ENCODE results near the gene SYTL3.

DNA sequence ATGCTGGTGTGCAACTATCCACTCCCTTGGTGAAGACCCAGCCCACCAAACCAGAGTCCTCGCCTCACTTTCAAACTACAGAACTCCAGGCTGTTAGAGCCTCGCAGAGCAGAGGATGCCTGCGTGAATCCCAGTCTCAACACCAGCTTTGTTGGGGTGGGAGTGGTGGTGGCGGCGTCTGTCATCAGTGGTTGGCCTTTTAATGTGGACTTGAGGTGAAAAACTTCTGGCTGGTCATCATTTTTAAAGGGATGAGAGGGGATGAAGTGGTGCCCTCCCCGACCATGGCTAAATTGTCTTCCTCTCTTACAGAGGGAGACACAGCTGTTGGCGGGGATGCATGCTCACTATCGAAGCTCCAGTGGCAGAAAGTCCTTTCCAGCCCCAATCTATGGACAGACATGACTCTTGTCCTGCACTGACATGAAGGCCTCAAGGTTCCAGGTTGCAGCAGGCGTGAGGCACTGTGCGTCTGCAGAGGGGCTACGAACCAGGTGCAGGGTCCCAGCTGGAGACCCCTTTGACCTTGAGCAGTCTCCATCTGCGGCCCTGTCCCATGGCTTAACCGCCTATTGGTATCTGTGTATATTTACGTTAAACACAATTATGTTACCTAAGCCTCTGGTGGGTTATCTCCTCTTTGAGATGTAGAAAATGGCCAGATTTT, 114.5 kb downstream of the SYTL3 start:
- TF ChIP-seq POLR2AphosphoS5 (IDR thresholded peaks at IDR 0.05): no peak
- TF ChIP-seq, protein P1, sequence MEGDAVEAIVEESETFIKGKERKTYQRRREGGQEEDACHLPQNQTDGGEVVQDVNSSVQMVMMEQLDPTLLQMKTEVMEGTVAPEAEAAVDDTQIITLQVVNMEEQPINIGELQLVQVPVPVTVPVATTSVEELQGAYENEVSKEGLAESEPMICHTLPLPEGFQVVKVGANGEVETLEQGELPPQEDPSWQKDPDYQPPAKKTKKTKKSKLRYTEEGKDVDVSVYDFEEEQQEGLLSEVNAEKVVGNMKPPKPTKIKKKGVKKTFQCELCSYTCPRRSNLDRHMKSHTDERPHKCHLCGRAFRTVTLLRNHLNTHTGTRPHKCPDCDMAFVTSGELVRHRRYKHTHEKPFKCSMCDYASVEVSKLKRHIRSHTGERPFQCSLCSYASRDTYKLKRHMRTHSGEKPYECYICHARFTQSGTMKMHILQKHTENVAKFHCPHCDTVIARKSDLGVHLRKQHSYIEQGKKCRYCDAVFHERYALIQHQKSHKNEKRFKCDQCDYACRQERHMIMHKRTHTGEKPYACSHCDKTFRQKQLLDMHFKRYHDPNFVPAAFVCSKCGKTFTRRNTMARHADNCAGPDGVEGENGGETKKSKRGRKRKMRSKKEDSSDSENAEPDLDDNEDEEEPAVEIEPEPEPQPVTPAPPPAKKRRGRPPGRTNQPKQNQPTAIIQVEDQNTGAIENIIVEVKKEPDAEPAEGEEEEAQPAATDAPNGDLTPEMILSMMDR (IDR thresholded peaks at IDR 0.05): no peak
- TF ChIP-seq EP300 (IDR thresholded peaks at IDR 0.05): no peak
